Progenitor cell of endocrine pancreas (in vitro differentiated cells): ENCODE results near the gene GAMT. TPM values are rescaled to one million over a fixed set of nuclear protein-coding genes. Genes with fewer than 3 reads are reported as not detected.
A peak's percentile ranks its signal among the peaks of the same experiment; 100 is the strongest.

Experiments
- DNase-seq: peaks from one replicate; pipeline ENCODE4 v3.0.0; 2021; ENCODE audit warnings: low spot score; ENCODE audit not compliant: unreplicated experiment
- H3K27ac Mint-ChIP-seq: 2 replicates; pipeline ENCODE4 v1.8.0; 2021; ENCODE audit warnings: mild to moderate bottlenecking, moderate library complexity, mixed read lengths
- H3K27me3 Mint-ChIP-seq: 2 replicates; pipeline ENCODE4 v1.8.0; 2021; ENCODE audit warnings: mixed read lengths
- H3K36me3 Mint-ChIP-seq: 2 replicates; pipeline ENCODE4 v1.8.0; 2022; ENCODE audit warnings: mixed read lengths; ENCODE audit not compliant: insufficient read depth
- H3K4me1 Mint-ChIP-seq: 2 replicates; pipeline ENCODE4 v1.8.0; 2021; ENCODE audit warnings: low read depth, mixed read lengths
- H3K4me3 Mint-ChIP-seq: 2 replicates; pipeline ENCODE4 v1.8.0; 2021; ENCODE audit warnings: low read depth, mild to moderate bottlenecking, moderate library complexity, mixed read lengths
- H3K9me3 Mint-ChIP-seq: 2 replicates; pipeline ENCODE4 v1.8.0; 2021; ENCODE audit warnings: low read depth, mixed read lengths
- total RNA-seq: library from RNA; stranded (reverse); gene quantifications from 2 replicates; pipeline ENCODE4 v1.2.1, GENCODE V29; 2021
- TF ChIP-seq, protein P1 (sequence below): fragments of 200-600 bp; sonication (generic); IDR thresholded peaks from one replicate; pipeline ENCODE4 v1.5.0; 2021; ENCODE audit warnings: antibody characterized with exemption, mild to moderate bottlenecking; ENCODE audit not compliant: unreplicated experiment

GAMT gene
- total RNA-seq, 1 donor from 2014 or later = 47.0 TPM

DNA sequence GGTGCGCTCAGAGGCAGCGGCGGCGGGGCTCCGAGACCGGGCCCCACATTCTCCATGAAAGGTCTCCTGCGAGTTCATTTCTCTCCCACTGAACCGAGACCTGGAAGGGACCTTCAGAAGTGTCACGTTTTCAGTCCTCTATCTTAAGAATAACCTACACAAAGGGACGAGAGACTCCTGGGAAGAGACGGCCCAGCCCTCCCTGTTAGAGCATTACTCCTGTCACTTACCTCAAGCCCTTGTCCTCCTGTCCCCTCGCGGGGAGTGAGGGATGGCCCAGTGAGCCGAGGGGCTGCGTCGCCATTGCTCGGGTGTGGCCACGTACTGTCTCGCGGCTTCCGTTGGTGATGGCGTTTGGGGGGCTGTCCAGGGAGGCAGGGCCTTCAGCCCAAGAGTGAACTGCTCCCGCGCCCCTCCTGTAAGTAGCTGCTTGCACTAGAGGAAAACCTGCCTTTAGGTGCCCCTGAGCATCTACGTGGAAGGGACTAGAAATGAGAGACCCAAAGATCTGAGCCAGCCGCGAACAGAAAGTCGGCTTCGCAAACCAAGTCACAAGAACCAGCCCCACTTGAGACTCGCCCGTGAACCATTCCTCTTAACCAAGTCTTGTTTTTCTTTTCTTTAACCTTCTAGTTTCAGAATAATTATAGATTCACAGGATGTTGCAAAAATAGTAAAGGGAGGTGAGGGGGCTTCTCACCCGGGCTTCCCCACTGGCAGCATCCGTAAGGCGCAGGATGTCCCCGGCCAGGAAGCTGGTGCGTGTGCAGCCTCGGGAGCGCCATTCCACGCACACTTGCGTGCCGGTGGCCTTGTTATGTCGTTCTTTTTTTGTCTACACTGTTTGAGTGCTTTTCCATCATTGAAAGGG is 38.7 kb downstream of the GAMT start:
- Mint-ChIP-seq H3K27ac (no peak overlapping the region), H3K9me3 (no peaks in the 10 kb centered on the region), H3K4me3 (no peak overlapping the region), H3K36me3 (peaks cover 20% of the 10 kb centered on the region), H3K4me1 (no peaks in the 10 kb centered on the region), H3K27me3 (no peaks in the 10 kb centered on the region)
- TF ChIP-seq, protein P1, sequence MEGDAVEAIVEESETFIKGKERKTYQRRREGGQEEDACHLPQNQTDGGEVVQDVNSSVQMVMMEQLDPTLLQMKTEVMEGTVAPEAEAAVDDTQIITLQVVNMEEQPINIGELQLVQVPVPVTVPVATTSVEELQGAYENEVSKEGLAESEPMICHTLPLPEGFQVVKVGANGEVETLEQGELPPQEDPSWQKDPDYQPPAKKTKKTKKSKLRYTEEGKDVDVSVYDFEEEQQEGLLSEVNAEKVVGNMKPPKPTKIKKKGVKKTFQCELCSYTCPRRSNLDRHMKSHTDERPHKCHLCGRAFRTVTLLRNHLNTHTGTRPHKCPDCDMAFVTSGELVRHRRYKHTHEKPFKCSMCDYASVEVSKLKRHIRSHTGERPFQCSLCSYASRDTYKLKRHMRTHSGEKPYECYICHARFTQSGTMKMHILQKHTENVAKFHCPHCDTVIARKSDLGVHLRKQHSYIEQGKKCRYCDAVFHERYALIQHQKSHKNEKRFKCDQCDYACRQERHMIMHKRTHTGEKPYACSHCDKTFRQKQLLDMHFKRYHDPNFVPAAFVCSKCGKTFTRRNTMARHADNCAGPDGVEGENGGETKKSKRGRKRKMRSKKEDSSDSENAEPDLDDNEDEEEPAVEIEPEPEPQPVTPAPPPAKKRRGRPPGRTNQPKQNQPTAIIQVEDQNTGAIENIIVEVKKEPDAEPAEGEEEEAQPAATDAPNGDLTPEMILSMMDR = no peak
- DNase-seq = no peak

DNA sequence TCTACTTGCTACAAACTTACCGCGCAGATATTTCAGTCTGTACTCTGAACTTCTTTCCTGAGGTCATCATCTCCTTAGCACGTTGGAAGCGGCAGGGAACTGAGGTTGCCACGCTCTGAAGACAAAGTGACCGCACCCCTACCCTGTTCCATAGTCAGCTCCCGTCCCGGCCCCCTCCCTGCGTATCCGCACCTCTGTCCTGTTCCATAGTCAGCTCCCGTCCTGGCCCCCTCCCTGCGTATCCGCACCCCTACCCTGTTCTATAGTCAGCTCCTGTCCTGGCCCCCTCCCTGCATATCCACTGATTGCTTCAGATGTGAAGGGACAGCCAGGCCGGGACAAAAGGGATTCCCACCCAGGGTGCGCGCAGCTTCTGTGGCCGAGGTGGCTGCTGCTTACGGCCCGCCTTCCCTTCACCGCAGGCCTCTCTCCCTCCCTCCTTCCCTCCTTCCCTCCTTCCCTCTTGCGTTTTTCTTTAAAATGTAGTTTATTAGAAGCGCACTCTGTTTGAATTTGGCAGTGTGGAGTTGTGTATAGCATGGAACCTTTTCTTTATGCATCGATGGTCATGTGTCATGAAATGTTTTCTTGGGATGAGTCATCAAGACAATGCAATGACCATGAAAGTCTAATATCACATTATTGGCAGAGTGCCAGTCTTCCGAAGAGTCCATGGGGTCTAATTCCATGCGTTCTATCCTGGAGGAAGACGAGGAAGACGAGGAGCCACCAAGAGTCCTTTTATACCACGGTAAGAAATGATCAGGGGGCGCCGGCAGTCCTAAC is 39.5 kb downstream of the GAMT start:
- no peak overlapping the region for H3K27ac Mint-ChIP-seq

DNA sequence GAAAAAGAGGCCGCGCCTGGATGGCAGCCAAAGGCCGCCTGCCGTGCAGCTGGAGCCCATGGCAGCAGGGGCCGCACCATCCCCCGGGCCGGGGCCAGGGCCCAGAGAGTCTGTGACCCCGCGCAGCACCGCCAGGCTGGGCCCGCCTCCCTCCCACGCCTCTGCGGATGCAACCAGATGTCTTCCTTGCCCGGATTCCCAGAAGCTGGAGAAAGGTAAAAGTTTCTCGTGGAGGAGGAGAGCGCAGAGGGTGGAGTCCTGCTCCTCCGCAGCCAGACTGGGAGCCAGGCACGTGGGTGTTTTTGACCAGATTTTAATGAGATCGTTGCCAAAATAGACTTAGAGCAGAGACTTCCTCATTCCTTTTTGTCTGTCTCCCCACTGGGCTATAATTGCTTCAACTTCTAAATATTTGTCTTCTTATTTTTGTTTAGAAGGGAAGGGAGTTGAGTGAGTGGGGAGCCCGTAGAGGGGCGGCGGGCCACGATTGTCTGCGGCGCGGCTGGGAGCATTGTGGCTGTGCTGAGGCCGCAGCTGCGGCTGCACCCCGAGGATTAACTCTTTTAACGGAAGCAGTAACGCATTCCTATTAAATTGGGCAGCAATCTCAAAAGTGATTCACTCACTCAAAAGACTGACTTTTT is 40.4 kb downstream of the GAMT start:
- Mint-ChIP-seq H3K4me1 (peaks cover 5% of the 10 kb centered on the region), H3K9me3 (no peaks in the 10 kb centered on the region), H3K36me3 (peaks cover 21% of the 10 kb centered on the region), H3K27ac (no peak overlapping the region), H3K4me3 (no peak overlapping the region), H3K27me3 (no peaks in the 10 kb centered on the region)
- DNase-seq = no peak
- TF ChIP-seq, protein P1 = no peak

More for the DNA sequence above, 39.5 kb downstream of the GAMT start:
- no peaks in the 10 kb centered on the region for H3K4me1 Mint-ChIP-seq
- H3K9me3 Mint-ChIP-seq = no peaks in the 10 kb centered on the region
- DNase-seq = no peak
- TF ChIP-seq, protein P1 = no peak
- peaks cover 21% of the 10 kb centered on the region for H3K36me3 Mint-ChIP-seq
- H3K4me3 Mint-ChIP-seq = no peak overlapping the region
- no peaks in the 10 kb centered on the region for H3K27me3 Mint-ChIP-seq

DNA sequence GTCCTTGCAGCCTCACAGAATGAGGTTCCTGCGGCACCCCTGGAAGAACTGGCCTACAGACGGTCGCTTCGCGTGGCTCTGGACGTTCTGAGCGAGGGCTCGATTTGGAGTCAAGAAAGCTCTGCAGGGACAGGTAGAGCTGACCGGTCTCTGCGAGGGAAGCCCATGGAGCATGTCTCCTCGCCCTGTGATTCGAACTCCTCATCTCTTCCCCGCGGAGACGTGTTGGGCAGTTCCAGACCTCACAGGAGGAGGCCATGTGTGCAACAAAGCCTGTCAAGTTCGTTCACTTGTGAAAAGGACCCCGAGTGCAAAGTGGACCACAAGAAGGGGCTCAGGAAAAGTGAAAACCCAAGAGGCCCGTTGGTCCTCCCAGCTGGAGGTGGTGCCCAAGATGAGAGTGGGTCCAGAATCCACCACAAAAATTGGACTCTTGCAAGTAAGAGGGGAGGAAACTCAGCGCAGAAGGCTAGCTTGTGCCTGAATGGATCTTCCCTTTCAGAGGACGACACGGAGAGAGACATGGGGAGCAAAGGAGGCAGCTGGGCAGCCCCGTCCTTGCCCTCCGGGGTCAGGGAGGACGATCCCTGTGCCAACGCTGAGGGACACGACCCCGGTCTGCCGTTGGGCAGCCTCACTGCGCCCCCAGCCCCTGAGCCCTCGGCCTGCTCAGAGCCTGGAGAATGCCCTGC is 41.1 kb downstream of the GAMT start:
- no peak overlapping the region for H3K4me3 Mint-ChIP-seq
- no peak for DNase-seq
- no peaks in the 10 kb centered on the region for H3K9me3 Mint-ChIP-seq
- H3K27ac Mint-ChIP-seq = peak overlapping the region; percentile 33
- TF ChIP-seq, protein P1 = no peak
- H3K36me3 Mint-ChIP-seq = peaks cover 21% of the 10 kb centered on the region
- peaks cover 9% of the 10 kb centered on the region for H3K4me1 Mint-ChIP-seq
- H3K27me3 Mint-ChIP-seq = no peaks in the 10 kb centered on the region
